ENCODE data around the gene PTTG1IP.

PTTG1IP gene

DNA sequence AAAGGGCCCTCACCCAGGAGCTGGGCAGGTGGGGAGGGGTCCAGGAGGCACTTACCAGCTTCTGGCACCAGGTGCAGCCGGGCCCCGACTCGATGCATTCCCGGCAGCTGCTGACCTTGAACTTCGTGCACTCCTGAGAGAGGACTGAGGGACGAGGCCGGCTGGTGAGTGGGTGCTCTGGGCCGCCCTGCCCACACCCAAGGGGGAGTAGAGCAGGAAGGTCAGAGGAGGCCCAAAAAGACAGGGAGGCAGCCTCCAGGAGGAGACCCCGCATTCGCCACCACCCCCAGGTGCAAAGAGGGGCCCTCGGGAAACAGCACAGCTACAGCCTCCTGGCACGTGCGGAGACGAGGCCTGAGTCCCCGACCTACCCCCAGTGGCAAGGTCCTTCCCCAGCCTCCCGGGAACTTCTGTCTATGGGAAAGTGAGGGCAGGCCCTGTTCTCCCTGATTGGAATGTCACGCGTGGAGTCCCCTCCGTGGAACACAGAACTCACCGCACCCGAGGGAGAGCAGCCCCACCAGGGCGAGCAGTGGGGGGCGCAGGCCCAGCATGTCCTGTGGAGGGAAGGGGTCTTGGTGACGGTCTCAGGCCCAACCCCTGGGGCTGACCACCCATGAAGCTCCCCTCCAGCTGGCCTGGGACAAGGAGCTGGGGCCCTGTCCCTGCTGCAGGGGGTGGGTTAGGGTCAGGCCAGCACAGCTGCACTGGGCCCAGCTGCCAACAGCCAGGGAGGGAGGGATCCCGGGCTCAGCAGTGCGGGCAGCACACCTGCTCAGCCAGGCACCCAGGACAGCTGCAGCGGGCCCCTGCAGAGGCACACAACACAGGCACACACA, 37.0 kb upstream of the PTTG1IP start:
- no peak for DNase-seq
- intact Hi-C loops (cut with DNase I): no loop called here

DNA sequence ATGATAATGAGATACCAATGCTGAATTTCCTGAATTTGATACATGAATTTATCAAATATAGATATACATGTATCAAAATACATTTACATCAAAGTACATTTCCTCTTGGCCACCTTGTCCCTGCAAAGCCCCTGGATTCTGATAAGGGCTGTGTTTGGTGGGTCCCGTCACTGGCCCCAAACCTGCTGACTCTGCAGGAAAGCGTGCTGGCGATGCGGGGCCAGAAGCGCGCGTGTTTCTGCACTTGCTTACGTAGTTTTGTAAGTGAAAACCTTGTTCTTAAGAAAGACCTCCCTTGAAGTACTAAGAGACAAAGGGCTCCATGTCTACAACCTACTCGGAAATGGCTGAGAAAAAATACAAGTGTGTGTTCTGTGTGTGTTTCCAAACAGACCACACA, 36.2 kb upstream of the PTTG1IP start:
- DNase-seq: peak in 1 of 10 donors; percentile 65
- intact Hi-C loops (cut with DNase I): no loop called here

DNA sequence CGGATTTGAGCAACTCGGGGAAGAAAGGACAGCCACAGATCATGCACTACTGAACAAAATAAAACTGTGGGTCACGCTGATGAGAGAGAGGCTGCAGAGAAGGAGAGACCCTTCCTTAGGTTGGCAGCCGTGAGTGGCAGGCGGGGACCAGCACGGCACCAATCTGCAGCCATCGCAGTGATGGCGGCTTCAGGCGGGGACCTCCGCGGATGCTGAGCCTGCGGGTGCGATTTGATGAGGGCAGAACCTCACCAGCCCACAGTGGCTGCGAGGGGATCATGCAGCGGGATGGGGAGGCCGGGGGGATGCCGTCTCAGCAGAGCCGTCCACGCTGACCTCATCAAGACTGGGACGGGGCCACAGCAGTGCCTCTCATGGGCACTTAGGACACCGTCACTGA, 35.4 kb upstream of the PTTG1IP start:
- intact Hi-C loops (cut with DNase I): no loop called here
- DNase-seq: peak in 1 of 10 donors; percentile 53

DNA sequence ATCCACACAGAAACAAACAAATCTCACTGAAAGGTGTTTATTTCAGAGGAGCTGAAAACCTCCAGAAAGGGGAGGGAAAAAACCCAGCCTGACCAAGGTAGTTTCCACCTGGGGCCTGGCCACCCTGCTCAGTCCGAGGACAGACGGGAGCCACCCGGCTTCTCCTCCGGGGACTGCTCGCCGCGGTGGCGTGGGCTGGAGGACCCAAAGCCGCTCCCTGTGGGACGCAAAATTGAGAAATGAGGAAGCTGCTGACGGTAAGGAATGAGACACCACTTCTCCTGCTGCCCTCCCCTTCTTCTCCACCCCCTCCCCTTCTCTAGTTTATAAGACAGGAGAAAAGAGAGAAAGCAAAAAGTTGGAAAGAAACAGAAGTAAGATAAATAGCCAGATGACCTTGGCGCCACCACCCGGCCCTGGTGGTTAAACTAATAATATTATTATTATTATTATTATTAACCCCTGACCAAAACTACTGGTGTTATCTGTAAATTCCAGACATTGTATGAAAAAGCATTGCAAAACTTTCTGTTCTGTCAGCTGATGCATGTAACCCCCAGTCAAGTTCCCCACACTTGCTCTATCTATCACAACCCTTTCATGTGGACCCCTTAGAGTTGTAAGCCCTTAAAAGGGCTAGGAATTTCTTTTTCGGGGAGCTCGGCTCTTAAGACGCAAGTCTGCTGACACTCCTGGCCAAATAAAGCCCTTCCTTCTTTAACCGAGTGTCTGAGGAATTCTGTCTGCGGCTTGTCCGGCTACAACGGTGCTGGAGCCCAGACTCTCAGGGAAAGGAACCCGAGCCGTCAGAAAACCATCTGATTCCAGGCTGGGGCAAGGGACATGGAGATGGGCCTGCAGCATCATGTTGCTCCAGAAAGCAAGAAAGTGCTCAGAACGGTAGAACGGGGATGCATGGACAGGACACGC, 34.7 kb upstream of the PTTG1IP start:
- DNase-seq: peak in 1 of 10 donors; percentile 73
- intact Hi-C loops (cut with DNase I): no loop called here

DNA sequence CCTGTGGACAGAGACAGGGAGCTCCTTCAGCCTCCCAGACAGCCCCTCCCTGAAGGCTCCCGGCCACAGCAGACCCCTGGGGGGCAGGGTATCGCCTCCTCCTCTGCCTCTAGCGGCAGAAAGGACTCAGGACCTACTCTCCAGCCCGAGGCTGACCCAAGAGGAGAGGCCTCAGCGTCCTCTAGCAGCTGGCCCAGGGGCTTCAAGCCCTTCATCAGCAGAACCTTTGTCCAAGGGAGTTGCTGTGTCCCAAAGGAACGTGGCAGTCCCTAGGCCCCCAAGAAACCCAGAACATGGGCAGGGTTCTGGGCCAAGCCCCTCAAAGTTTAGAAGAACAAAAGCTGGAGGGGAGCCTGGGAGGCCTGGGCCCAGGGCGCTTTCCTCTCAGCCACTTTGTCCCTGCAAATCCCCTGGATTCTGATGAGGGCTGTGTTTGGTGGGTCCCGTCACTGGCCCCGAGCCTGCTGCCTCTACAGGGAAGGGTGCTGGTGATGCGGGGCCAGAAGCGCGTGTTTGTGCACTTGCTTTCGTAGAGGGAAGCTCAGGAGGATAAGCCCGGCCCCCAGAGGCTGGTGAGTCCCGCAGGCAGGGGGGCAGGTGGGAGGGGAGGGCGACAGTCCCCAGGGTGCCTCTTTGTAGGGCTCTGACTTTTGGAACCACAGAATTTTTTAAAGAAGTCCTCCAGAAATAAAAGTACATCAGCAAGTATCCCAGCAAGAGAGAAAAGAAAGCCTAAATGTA, 33.9 kb upstream of the PTTG1IP start:
- peak in 1 of 10 donors; percentile 64 for DNase-seq

DNA sequence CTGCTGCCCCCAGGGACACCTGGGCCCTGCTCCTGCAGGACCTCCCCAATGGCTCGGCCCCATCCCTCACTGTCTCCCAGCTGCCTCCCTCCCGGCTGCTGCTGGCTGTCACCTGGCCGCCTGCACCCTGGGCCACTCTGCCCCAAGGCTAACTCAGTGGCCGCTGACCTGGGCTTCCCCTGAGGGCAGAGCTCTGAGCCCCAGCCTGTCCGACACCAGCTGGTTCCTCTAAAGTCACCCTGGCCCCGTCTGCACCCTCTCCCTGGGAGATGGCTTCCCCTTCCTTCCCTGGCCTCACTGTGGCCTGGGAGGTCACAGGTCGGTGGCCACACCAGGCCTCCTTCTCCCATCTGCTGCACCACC, 32.2 kb upstream of the PTTG1IP start:
- intact Hi-C loops (cut with DNase I): no loop called here

More for the DNA sequence above, 33.9 kb upstream of the PTTG1IP start:
- intact Hi-C loops (cut with DNase I): no loop called here

DNA sequence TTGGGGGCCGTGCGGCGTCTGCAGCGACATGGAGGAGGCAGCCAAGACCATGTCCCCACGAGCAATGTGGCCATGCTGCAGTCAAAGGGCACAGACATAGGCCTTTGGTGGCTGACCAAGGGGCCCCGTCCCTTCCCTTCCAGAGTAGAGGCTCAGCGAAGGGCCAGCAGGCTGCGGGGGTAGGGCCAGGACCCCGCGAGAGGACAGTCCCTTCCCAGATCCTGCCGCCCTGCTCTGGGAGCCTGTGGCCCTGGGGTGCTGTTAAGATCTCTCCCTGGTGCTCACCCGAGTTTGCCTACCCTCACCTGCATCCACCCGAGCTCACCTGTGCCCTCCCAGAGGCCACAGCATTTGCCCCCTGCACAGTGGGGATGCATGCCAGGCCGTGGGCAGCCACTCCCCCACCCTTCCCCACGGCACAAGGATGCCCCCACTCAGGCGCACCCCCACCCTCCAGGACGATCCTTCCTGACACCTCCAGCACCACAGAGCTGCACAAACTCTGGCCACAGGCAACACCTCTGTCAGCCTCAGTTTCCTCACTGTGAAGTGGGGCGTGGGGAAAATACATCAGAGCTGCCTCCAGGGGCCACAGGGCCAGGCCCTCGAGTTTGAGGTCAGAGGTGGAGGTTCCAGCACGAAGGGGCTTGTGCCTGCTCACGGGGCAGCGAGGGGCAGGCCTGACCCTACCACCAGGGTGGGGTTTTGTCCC, 31.7 kb upstream of the PTTG1IP start:
- peak in 2 of 10 donors; percentile 29 to 73 for DNase-seq
- intact Hi-C loops (cut with DNase I): no loop called here

More for the DNA sequence above, 32.2 kb upstream of the PTTG1IP start:
- peak in 1 of 10 donors; percentile 62 for DNase-seq

DNA sequence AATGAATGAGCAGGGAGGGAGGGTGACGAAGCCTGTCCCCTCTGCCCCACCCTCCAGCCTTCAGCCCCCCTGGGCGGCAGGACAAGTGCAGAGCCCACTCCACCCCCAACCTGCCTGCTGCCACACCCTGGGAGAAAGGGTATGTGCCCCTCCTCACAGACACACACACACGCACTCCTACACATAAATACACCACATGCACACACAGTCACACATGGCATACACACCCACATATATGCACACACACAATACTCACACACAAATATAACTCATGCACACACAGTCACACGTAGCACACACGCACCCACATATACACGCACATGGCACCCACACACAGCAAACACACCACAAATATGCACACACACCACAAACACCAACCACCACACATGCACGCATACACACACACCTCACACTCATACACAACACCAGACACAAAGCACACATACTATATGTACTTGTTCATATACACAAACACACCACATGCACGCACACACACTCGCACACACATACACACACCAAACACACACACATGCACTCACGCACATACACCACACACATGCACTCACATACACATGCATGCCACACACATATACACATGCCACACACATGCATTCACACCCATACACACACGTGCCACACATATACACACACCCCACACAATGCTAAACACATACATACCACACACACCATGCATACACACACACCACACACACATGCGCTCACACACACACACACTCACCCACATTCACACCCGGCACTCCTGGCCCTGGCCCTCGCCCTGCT, 30.8 kb upstream of the PTTG1IP start:
- peak in 2 of 10 donors; percentile 38 to 59 for DNase-seq
- intact Hi-C loops (cut with DNase I): no loop called here

DNA sequence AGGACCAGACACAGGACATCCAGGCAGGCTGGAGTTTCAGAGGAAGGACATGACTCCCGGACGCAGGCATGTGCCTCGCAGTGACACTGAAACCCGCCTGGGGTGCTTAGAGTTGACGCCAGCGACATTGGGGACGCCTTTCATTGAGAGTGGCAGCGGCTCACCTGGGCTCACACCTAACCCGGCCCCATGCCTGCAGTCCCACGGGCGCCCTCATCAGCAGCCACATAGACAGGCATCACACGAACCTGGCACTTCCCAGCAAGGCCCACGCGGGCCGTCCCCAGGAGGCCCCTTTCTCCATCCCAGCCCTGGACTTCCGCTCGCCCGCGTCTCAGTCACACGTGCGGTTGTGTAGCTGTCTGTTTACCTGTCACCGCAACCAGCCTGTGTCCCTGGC, 30.2 kb upstream of the PTTG1IP start:
- DNase-seq: peak in 3 of 10 donors; percentile 30 to 77 (median 75)

DNA sequence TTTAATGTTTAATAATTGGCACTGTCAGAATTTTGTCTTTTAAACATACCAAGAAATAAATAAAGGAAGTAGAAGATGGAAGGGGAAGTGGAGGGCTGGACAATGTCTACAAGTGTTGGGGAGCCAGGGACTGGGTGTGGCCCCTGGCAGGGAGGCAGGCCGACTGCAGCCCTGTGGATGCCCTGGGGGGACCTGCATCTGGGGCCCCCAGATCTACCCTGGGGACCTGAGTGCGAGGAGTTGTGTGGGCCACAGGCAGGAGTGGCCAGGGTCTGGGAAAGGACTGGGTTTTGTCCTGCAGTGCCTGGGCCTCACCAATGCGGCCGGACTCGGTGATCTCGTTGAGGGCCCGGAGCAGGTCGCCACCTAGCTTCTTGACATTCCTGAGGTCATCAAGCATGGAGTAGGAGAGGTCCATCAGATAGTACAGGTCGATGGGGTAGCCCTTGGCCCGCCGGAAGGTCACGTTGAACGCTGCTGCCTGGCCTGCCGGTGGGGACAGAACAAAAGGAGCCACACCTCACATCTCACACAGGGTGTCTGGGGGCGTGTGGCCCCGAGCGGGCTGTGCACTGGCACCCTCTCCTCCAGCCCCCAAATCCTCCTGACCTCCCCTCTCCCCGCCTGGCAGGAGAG, 29.7 kb upstream of the PTTG1IP start:
- DNase-seq: peak in 3 of 10 donors; percentile 54 to 79 (median 62)
- intact Hi-C loops (cut with DNase I): no loop called here

More for the DNA sequence above, 30.2 kb upstream of the PTTG1IP start:
- intact Hi-C loops (cut with DNase I): no loop called here

DNA sequence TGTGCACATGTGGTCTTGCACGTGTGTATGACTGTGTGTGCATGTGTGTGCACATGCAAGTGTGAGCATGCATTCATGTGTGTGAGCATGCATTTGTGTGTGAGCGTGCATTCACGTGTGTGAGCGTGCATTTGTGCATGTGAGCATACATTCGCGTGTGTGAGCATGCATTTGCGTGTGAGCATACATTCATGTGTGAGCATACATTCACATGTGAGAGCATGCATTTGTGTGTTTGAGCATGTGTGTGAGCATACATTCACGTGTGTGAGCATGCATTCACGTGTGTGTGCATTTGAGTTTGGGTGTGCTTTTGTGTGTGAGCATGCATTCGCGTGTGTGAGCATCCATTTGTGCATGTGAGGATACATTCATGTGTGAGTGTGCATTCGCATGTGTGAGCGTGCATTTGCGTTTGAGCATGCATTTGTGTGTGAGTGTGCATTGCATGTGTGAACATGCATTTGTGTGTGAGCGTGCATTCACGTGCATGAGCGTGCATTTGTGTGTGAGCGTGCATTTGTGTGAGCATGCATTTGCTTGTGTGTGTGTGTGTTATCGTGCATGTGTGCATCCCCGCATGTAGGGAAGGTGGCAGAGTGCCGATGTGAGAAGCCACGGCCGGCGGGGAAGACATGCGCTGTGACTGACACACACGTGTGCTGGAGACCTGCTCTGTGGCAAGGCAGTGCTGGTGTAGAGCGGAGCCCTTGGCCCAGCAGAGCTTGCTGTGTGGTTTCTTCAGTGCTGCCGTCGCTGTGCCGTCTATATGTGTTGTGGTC, 29.0 kb upstream of the PTTG1IP start:
- peak in 4 of 10 donors; percentile 2 to 65 (median 59) for DNase-seq
- intact Hi-C loops (cut with DNase I): no loop called here

DNA sequence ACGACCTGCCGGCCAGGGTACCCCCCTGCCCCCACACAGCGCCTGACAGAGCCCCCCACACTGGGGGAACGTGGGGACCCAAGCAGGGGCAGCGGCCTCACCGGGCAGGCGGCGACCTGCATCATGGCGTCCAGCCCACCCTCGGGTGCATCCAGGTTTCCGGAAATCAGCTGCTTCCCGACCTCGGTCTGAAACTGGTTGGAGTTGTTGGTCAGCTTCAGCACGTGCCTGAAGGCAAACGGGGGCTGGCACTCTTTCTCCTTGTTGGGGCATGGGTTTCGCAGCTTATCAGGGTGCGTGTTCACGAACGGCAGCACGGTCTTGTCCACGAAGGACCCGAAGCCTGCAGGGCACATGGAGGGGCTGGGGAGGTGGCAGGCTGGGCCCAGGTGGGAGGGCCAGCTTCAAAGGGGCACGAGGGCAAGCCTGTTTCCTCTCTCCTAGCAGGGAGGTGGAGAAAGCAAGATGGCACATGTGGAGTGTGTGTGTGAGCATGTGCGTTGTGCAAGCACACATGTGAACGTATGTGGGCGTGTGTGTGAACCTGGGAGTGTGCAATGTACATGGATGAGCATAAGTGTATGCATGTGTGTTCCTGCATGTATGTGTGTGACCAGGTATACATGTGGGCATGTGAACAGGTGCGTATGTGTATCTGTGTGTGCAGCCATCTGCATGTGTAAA, 28.0 kb upstream of the PTTG1IP start:
- DNase-seq: peak in 4 of 10 donors; percentile 19 to 74 (median 66)
- intact Hi-C loops (cut with DNase I): no loop called here

DNA sequence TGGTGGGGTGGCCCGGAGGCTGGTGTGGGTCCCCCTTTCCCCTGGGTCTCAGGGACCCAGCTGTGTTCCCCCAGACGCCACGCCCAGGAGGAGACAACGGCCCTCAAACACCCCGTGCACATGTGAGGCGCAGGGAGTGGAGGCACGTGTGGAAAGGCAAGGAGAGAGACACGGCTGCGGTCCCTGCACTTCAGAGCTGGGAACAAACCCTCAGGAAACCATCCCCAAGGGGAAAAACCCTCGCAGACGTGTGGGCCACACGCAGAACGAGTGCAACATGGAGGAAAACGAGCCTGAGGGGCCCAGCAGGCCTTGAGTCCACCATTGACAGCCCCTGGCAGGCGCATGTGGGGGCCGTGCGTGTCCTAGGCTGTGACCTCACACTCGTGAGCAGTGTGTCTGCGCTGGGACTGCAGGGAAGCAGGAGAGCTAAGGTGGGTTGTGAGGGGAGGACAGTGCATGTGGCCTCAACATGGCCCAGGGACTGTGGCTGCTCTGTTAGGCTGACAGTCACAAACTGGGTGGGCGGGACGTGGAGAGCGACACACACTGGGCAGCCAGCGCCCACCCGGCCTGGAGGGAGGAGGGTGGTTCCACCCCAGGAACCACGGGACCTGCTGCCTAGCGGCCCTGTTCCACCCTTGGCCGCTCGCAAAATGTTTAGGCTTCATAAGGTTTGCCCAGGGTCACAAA, 27.2 kb upstream of the PTTG1IP start:
- DNase-seq: peak in 4 of 10 donors; percentile 12 to 68 (median 36)
- intact Hi-C loops (cut with DNase I): no loop called here

DNA sequence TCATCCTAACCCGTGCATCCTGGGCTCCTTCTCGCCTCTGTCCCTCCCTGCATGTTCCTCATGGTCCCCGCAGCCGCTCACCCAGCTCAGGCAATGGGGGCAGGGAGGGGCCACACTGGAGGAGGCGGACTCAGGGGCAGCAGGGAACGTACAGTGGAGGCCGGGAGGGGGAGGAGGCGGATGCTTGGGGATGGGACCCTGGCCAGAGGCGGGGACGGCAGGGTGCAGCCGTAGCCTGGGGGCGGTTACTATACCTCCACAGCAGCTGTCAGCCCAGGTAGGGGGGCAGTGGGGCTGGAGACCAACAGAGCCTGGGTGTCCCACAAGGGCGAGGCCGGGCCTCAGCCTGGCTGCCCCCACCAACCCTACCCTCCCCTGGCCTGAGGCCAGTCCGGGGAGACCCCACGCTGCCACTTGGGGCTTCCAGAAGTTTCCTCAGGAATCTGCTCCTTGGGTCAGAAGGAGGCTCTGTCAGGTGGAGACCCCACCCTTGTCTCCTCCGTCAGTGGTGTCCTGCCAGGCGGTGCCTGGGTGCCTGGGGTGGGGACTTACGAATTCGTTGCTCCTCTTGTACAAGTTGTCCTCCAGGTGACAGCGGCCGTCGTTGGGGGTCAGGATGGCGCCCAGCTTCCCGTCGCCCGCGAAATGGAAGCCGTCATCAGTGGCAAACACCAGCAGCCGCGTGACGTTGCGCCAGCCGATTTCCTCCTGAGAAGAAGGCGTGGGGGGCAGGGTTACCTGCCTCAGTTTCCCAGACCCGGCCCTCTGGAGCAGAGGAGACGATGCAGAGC, 26.5 kb upstream of the PTTG1IP start:
- intact Hi-C loops (cut with DNase I): no loop called here
- peak in 4 of 10 donors; percentile 26 to 87 (median 64) for DNase-seq

DNA sequence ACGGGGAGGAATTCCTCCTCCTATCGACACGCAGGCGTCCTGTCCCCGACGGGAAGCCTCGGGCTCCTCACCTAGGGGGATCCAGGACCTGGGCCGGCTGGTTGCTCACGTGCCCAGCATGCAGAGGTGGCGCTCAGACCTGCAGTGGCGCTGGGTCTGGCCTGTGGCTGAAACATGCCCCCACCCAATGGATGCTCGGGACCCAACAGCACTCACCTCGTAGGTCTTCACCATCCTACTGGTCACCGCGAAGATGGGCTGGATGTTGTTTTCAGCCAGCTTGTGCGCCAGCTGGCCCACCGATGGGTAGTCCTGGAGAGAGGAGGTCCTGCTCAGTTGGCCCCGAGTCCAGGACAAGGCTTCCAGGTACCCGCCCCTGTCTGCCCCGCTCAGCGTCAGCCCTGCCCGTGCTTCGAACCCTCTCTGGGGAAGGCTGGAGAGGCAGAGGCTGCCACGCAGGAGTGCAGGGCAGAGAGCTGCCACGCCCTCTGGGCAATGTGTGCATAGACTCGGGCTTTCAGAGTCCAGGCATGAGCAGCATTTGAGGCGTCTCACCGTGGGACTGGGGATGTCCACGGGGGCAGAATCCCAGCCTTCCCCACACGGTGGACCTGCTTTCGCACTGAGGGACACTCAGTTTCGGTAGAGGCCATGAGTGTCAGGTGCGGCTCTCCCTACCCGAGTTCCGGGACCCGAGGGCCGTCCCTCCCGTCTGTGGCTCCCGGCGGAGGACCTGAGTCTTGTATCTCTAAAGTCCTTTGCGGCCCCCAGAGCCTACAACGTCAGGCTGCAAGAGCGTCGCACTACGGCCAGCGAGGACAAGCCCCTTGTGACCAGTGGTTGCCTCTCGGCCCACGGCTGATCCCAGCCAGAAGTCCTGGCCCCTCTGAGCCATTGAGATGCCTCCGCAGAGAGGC, 25.6 kb upstream of the PTTG1IP start:
- intact Hi-C loops (cut with DNase I): no loop called here
- peak in 4 of 10 donors; percentile 19 to 82 (median 63) for DNase-seq
